H1 (cell line): ENCODE data around the gene FOXG1. TPM values are rescaled to one million over a fixed set of nuclear protein-coding genes. Genes with fewer than 3 reads are reported as not detected.

Experiments
- CTCF ChIA-PET: fragments of 300-600 bp; sonication (Branson Sonifier 250); formaldehyde crosslinking; loops from one replicate; lab custom pipeline; 2021; ENCODE audit not compliant: partially characterized antibody; lab: Charles Lee
- POLR2A ChIA-PET: fragments of 300-600 bp; sonication (Branson Sonifier 250); formaldehyde crosslinking; loops from one replicate; lab custom pipeline; 2021; ENCODE audit warnings: inconsistent platforms; ENCODE audit not compliant: partially characterized antibody; lab: Charles Lee
- DNase-seq, 2 experiments: peaks; one replicate each; pipeline versions ENCODE4 v3.0.0 to v3.0.0-alpha.2; 2010 to 2022; ENCODE audit warnings: low spot score in 2 of 2, low read depth in 1 of 2, mixed read lengths in 1 of 2
- FAIRE-seq: peaks from 2 replicates; lab custom pipeline; 2011; peaks lifted over from hg19 to GRCh38; lab: Jason Lieb, UNC
- H2AFZ ChIP-seq: 2 replicates; pipeline ENCODE4 v1.8.1; 2012; ENCODE audit warnings: low read length, inconsistent platforms
- H2AK5ac ChIP-seq: 2 replicates; pipeline ENCODE4 v1.6.1; 2013; ENCODE audit warnings: low read depth, low read length
- H2BK120ac ChIP-seq: replicated peaks from 2 replicates; pipeline ENCODE3; 2013; ENCODE audit warnings: low read depth, low read length, inconsistent platforms
- H2BK12ac ChIP-seq: 2 replicates; pipeline ENCODE4 v1.6.1; 2013; ENCODE audit warnings: low read depth, low read length
- H2BK15ac ChIP-seq: 2 replicates; pipeline ENCODE4 v1.6.1; 2013; ENCODE audit warnings: low read length
- H2BK20ac ChIP-seq: 2 replicates; pipeline ENCODE4 v1.6.1; 2013; ENCODE audit warnings: low read length
- H2BK5ac ChIP-seq: 2 replicates; pipeline ENCODE4 v1.6.1; 2013; ENCODE audit warnings: low read depth, low read length
- H3K14ac ChIP-seq: 2 replicates; pipeline ENCODE4 v1.6.1; 2013; ENCODE audit warnings: inconsistent platforms; ENCODE audit not compliant: insufficient read length
- H3K18ac ChIP-seq: 2 replicates; pipeline ENCODE4 v1.6.1; 2013; ENCODE audit warnings: low read length; ENCODE audit errors: extremely low read depth
- H3K23ac ChIP-seq: 2 replicates; pipeline ENCODE4 v1.6.1; 2013; ENCODE audit warnings: inconsistent platforms; ENCODE audit not compliant: insufficient read length
- H3K23me2 ChIP-seq: 2 replicates; pipeline ENCODE4 v1.6.1; 2013; ENCODE audit warnings: low read depth, low read length
- H3K27ac ChIP-seq: 2 replicates; pipeline ENCODE4 v1.6.1; 2011; ENCODE audit warnings: low read depth, low read length, inconsistent platforms
- H3K27me3 ChIP-seq, 4 experiments: replicated peaks in 1 of 4; 1 replicate in 1 of 4; 2 replicates in 3 of 4; pipeline versions ENCODE4 v1.6.1 to v1.8.1; 2011 to 2013; ENCODE audit warnings: low read length in 3 of 4, mild to moderate bottlenecking in 3 of 4, inconsistent platforms in 2 of 4, mixed read lengths in 2 of 4, moderate library complexity in 1 of 4; ENCODE audit not compliant: control insufficient read depth in 3 of 4, insufficient read depth in 3 of 4; ENCODE audit errors: extremely low read depth in 1 of 4
- H3K36me3 ChIP-seq, 4 experiments: 2 replicates each; pipeline versions ENCODE4 v1.6.1 to v1.8.1; 2011 to 2013; ENCODE audit warnings: mild to moderate bottlenecking in 4 of 4, low read length in 3 of 4, moderate library complexity in 2 of 4, control low read depth in 1 of 4, inconsistent platforms in 1 of 4; ENCODE audit not compliant: insufficient read depth in 4 of 4, control insufficient read depth in 2 of 4
- H3K4ac ChIP-seq: replicated peaks from 2 replicates; pipeline ENCODE3; 2013; ENCODE audit warnings: low read length, low read depth, mixed read lengths, inconsistent platforms; ENCODE audit not compliant: insufficient read length
- H3K4me1 ChIP-seq, 4 experiments: replicated peaks in 1 of 4; 1 replicate in 1 of 4; 2 replicates in 3 of 4; pipeline versions ENCODE4 v1.6.1 to v1.8.1; 2011 to 2013; ENCODE audit warnings: low read length in 3 of 4, inconsistent platforms in 2 of 4, mixed read lengths in 1 of 4; ENCODE audit not compliant: insufficient read depth in 4 of 4, control insufficient read depth in 3 of 4
- H3K4me2 ChIP-seq, 2 experiments: 2 replicates each; pipeline versions ENCODE4 v1.6.1 to v1.8.1; 2011 to 2013; ENCODE audit warnings: low read depth in 2 of 2, low read length in 2 of 2, control low read depth in 1 of 2, inconsistent platforms in 1 of 2, mild to moderate bottlenecking in 1 of 2; ENCODE audit not compliant: insufficient read depth in 1 of 2
- H3K4me3 ChIP-seq, 4 experiments: fragments of 200-600, 300-600 bp in 1 of 4; sonication (generic), shearing (Covaris generic), sonication (Bioruptor Twin) in 1 of 4; 2 replicates each; pipeline versions ENCODE4 v1.5.1 to v1.8.1; 2011 to 2016; ENCODE audit warnings: low read length in 4 of 4, low read depth in 3 of 4, control low read depth in 2 of 4, inconsistent platforms in 2 of 4, mild to moderate bottlenecking in 2 of 4, mixed read lengths in 1 of 4, moderate library complexity in 1 of 4; ENCODE audit not compliant: insufficient read depth in 2 of 4; ENCODE audit errors: extremely low read depth in 1 of 4
- H3K56ac ChIP-seq: replicated peaks from 2 replicates; pipeline ENCODE3; 2013; ENCODE audit warnings: low read depth, mild to moderate bottlenecking, mixed read lengths, low read length, inconsistent platforms; ENCODE audit not compliant: insufficient read length
- H3K79me1 ChIP-seq: 2 replicates; pipeline ENCODE4 v1.6.1; 2013; ENCODE audit warnings: low read depth, low read length, control low read depth
- H3K79me2 ChIP-seq, 2 experiments: 2 replicates each; pipeline versions ENCODE4 v1.6.1 to v1.8.1; 2012 to 2013; ENCODE audit warnings: low read length in 2 of 2, mild to moderate bottlenecking in 2 of 2, inconsistent platforms in 1 of 2; ENCODE audit not compliant: insufficient read depth in 2 of 2, control insufficient read depth in 1 of 2
- H3K9ac ChIP-seq, 4 experiments: replicated peaks in 1 of 4; 1 replicate in 1 of 4; 2 replicates in 3 of 4; pipeline versions ENCODE4 v1.6.1 to v1.8.1; 2011 to 2013; ENCODE audit warnings: low read depth in 3 of 4, low read length in 3 of 4, control low read depth in 2 of 4, mild to moderate bottlenecking in 2 of 4, moderate library complexity in 2 of 4, inconsistent platforms in 1 of 4; ENCODE audit errors: extremely low read depth in 1 of 4
- H3K9me3 ChIP-seq, 2 experiments: 2 replicates each; pipeline versions ENCODE4 v1.6.1 to v1.8.1; 2012 to 2013; ENCODE audit warnings: mild to moderate bottlenecking in 2 of 2, moderate library complexity in 2 of 2, control low read depth in 1 of 2, inconsistent platforms in 1 of 2, low read depth in 1 of 2, low read length in 1 of 2, mixed read lengths in 1 of 2; ENCODE audit not compliant: insufficient read depth in 2 of 2
- H4K20me1 ChIP-seq, 2 experiments: replicated peaks in 1 of 2; 2 replicates each; pipeline versions ENCODE3 to v1.8.1; 2011 to 2013; ENCODE audit warnings: inconsistent platforms in 2 of 2, low read length in 2 of 2, mild to moderate bottlenecking in 1 of 2; ENCODE audit not compliant: insufficient read depth in 2 of 2, control insufficient read depth in 1 of 2
- H4K5ac ChIP-seq: 2 replicates; pipeline ENCODE4 v1.6.1; 2013; ENCODE audit warnings: low read length, low read depth, mixed read lengths, inconsistent platforms; ENCODE audit not compliant: insufficient read length
- H4K8ac ChIP-seq: 2 replicates; pipeline ENCODE4 v1.8.0; 2013; ENCODE audit warnings: mild to moderate bottlenecking, moderate library complexity, low read length, inconsistent platforms; ENCODE audit not compliant: insufficient read depth; ENCODE audit errors: extremely low read depth
- H4K91ac ChIP-seq: replicated peaks from 2 replicates; pipeline ENCODE3; 2013; ENCODE audit warnings: low read length, mixed read lengths, inconsistent platforms; ENCODE audit not compliant: insufficient read length
- ASH2L ChIP-seq: fragments of 200-600, 300-600 bp; sonication (generic); IDR thresholded peaks from one replicate; pipeline ENCODE4 v1.7.1; 2017; ENCODE audit warnings: low read length
- CEBPB ChIP-seq: IDR thresholded peaks from 2 replicates; pipeline ENCODE4 v1.6.1; 2012; ENCODE audit warnings: low read depth, low read length
- JUND ChIP-seq: IDR thresholded peaks from 2 replicates; pipeline ENCODE4 v1.6.1; 2011; ENCODE audit warnings: mild to moderate bottlenecking, improper control_type of control experiment, low read length
- POU5F1 ChIP-seq: IDR thresholded peaks from 2 replicates; pipeline ENCODE4 v1.6.1; 2011; ENCODE audit warnings: low read depth, mild to moderate bottlenecking, low read length, moderate library complexity
- TEAD4 ChIP-seq: IDR thresholded peaks from 2 replicates; pipeline ENCODE4 v1.6.1; 2012; ENCODE audit warnings: low read depth, low read length, inconsistent platforms, mixed read lengths
- WGBS, 2 experiments: shearing (Covaris generic) in 1 of 2; methylation state at CpG; one replicate each; pipeline versions ENCODE4 v1.1.6 to v1.1.7; 2013 to 2015; ENCODE audit warnings: low lambda C conversion rate in 2 of 2, mixed read lengths in 2 of 2, inconsistent platforms in 1 of 2, low coverage in 1 of 2, missing lambda C conversion rate in 1 of 2; ENCODE audit not compliant: insufficient replicate concordance in 2 of 2, insufficient coverage in 1 of 2, insufficient read length in 1 of 2; ENCODE audit errors: extremely low coverage in 1 of 2, missing lambda C conversion rate in 1 of 2; 5-methylcytosine and 5-hydroxymethylcytosine counted together
- polyA plus RNA-seq, 7 experiments: library from polyadenylated mRNA; depleted of rRNA in 3 of 7; stranded (reverse) in 5 of 7; unstranded in 2 of 7; fragments of >200 nt in 5 of 7; fragments of 200-250 nt in 2 of 7; gene quantifications; 1 replicate in 5 of 7; 2 replicates in 1 of 7; 4 replicates in 1 of 7; pipeline versions ENCODE4 v1.2.1 to v1.2.3, GENCODE V29; 2011 to 2013; ENCODE audit warnings: missing spikeins in 2 of 7, mixed read lengths in 2 of 7
- total RNA-seq: library from RNA; stranded (reverse); fragmentation: NEBNext Ultra II Directional; extraction: Animal tissue kit (Norgen Biotek cat#: 25700); gene quantifications from 2 replicates; pipeline ENCODE4 v1.2.1, GENCODE V29; 2021
- TF ChIP-seq, protein P1 (sequence below): IDR thresholded peaks from 2 replicates; pipeline ENCODE4 v1.6.1; 2012; ENCODE audit warnings: low read length, inconsistent platforms

FOXG1 gene
- total and polyA plus RNA-seq, 2 of the 8 experiments (the other 6 are each of a cell fraction or from before 2014, with no cell fraction given): 0.03 to 0.24 TPM

DNA sequence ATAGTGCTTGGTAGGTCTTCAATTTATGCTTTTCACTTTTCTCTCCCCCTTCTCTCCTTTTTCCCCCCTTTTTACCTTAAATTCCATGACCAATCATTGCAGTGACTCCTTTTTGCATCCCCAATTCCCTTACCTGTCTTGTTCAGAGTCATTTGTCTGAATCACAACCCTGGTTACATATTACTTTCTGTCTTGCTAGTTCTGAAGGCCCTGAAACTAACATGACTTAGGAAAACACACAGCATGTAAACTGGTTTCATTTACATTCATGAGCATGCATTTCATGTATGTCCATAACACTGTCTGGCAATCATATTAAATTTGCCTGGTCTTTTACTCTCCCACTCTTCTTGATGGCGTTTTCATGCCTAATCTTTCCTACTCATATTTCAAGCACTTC is 20.3 kb upstream of the FOXG1 start:
- Histone ChIP-seq H2BK5ac (no peak overlapping the region), H2BK12ac (no peak overlapping the region), H3K9me3 (peaks cover 0 to 4% of the 10 kb centered on the region in 2 experiments; a peak in 1 of 4 replicates), H4K91ac (no peak overlapping the region), H2BK15ac (no peak overlapping the region), H3K27ac (no peak overlapping the region), H2BK120ac (no peak overlapping the region), H3K79me1 (no peaks in the 10 kb centered on the region), H3K27me3 (no peaks in the 10 kb centered on the region), H3K56ac (no peak overlapping the region), H2AFZ (no peak overlapping the region), H2BK20ac (no peak overlapping the region), H3K36me3 (no peaks in the 10 kb centered on the region), H3K9ac (no peak overlapping the region), H3K79me2 (no peaks in the 10 kb centered on the region), H3K18ac (no peak overlapping the region), H3K4me1 (no peaks in the 10 kb centered on the region), H3K4me3 (no peak overlapping the region), H2AK5ac (no peak overlapping the region), H4K20me1 (no peaks in the 10 kb centered on the region), H3K4me2 (no peak overlapping the region), H3K14ac (no peak overlapping the region), H3K23me2 (peaks cover 2% of the 10 kb centered on the region; the same call in 1 of the 2 replicates), H3K23ac (no peak overlapping the region), H4K8ac (no peak overlapping the region), H3K4ac (no peak overlapping the region), H4K5ac (no peak overlapping the region)
- FAIRE-seq: no peak
- ChIA-PET POLR2A (no interaction called here), CTCF (interaction anchor here (0.8 to 1.7 kb wide), 4 partner anchors 8 to 721 kb away, joined by 3 to 9 read pairs (median 4); no protein-coding TSS in a partner anchor)
- 88% methylated on average over 1 of the region's 1 CpG; no CpG with 5 or more reads in 1 of the 2 experiments for WGBS, 2 experiments
- DNase-seq: no peak
- TF ChIP-seq JUND (no peak), POU5F1 (no peak), TEAD4 (no peak), CEBPB (no peak), ASH2L (no peak)
- TF ChIP-seq, protein P1, sequence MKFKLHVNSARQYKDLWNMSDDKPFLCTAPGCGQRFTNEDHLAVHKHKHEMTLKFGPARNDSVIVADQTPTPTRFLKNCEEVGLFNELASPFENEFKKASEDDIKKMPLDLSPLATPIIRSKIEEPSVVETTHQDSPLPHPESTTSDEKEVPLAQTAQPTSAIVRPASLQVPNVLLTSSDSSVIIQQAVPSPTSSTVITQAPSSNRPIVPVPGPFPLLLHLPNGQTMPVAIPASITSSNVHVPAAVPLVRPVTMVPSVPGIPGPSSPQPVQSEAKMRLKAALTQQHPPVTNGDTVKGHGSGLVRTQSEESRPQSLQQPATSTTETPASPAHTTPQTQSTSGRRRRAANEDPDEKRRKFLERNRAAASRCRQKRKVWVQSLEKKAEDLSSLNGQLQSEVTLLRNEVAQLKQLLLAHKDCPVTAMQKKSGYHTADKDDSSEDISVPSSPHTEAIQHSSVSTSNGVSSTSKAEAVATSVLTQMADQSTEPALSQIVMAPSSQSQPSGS: no peak
